SK-N-SH (cell line): ENCODE data around the gene DCUN1D2. TPM values are rescaled to one million over a fixed set of nuclear protein-coding genes. Genes with fewer than 3 reads are reported as not detected.

Source experiments
- CTCF ChIA-PET: fragments of 300-600, 350-600 bp; formaldehyde crosslinking; extraction: SDS; loops from one replicate; lab custom pipeline; 2021; lab: Yijun Ruan, JAX
- POLR2A ChIA-PET: fragments of 350-600 bp; sonication (Branson Sonifier 250); formaldehyde crosslinking; extraction: SDS; loops from one replicate; lab custom pipeline; 2020; ENCODE audit warnings: antibody characterized with exemption, inconsistent platforms; lab: Yijun Ruan, JAX
- DNase-seq: peaks from one replicate; pipeline ENCODE4 v3.0.0; 2012
- H2AFZ ChIP-seq: fragments of 200-600 bp; sonication (generic); 2 replicates; pipeline ENCODE4 v1.8.1; 2016; ENCODE audit warnings: antibody characterized with exemption, mild to moderate bottlenecking, low read depth
- H3F3A ChIP-seq: fragments of 200-600 bp; sonication (generic); replicated peaks from 2 replicates; pipeline ENCODE3; 2016; ENCODE audit warnings: antibody characterized with exemption, mild to moderate bottlenecking; ENCODE audit not compliant: insufficient read depth
- H3K27ac ChIP-seq, 2 experiments: fragments of 200-500 bp in 1 of 2; fragments of 200-600 bp in 1 of 2; sonication (Bioruptor generic) in 1 of 2; sonication (generic), shearing (Covaris generic) in 1 of 2; 2 replicates each; pipeline versions ENCODE4 v1.5.1 to v1.6.1; 2014 to 2016; ENCODE audit warnings: low read depth in 2 of 2, inconsistent platforms in 1 of 2, low read length in 1 of 2, mild to moderate bottlenecking in 1 of 2, mixed read lengths in 1 of 2
- H3K27me3 ChIP-seq: fragments of 200-600 bp; sonication (generic), shearing (Covaris generic); 2 replicates; pipeline ENCODE4 v1.6.1; 2016; ENCODE audit warnings: mixed run types; ENCODE audit not compliant: insufficient read depth
- H3K36me3 ChIP-seq, 2 experiments: fragments of 200-500 bp in 1 of 2; fragments of 200-600 bp in 1 of 2; sonication (Bioruptor generic) in 1 of 2; sonication (generic) in 1 of 2; replicated peaks in 1 of 2; 2 replicates each; pipeline versions ENCODE3 to v1.5.1; 2014 to 2016; ENCODE audit warnings: low read length in 1 of 2, mild to moderate bottlenecking in 1 of 2; ENCODE audit not compliant: insufficient read depth in 2 of 2, control insufficient read depth in 1 of 2
- H3K4me1 ChIP-seq, 2 experiments: fragments of 200-500 bp in 1 of 2; fragments of 200-600 bp in 1 of 2; sonication (Bioruptor generic) in 1 of 2; sonication (generic), shearing (Covaris generic) in 1 of 2; 2 replicates each; pipeline versions ENCODE4 v1.5.1 to v1.6.1; 2014 to 2016; ENCODE audit warnings: low read depth in 1 of 2, low read length in 1 of 2, mixed run types in 1 of 2; ENCODE audit not compliant: insufficient read depth in 2 of 2, control insufficient read depth in 1 of 2
- H3K4me2 ChIP-seq: fragments of 200-600 bp; sonication (generic), shearing (Covaris generic); 2 replicates; pipeline ENCODE4 v1.6.1; 2017; ENCODE audit warnings: mixed run types
- H3K4me3 ChIP-seq, 2 experiments: fragments of 200-500 bp in 1 of 2; fragments of 200-600 bp in 1 of 2; sonication (Bioruptor generic) in 1 of 2; sonication (generic), shearing (Covaris generic) in 1 of 2; 2 replicates each; pipeline versions ENCODE4 v1.5.1 to v1.8.1; 2014 to 2016; ENCODE audit warnings: low read depth in 2 of 2, inconsistent platforms in 1 of 2, low read length in 1 of 2, mild to moderate bottlenecking in 1 of 2, mixed read lengths in 1 of 2, moderate library complexity in 1 of 2
- H3K79me2 ChIP-seq: fragments of 200-600 bp; sonication (generic); 2 replicates; pipeline ENCODE4 v1.8.1; 2017; ENCODE audit warnings: mild to moderate bottlenecking; ENCODE audit not compliant: insufficient read depth
- H3K9ac ChIP-seq: fragments of 200-600 bp; sonication (generic); 2 replicates; pipeline ENCODE4 v1.6.1; 2017; ENCODE audit warnings: mixed run types
- H3K9me2 ChIP-seq: fragments of 200-600 bp; sonication (generic); 2 replicates; pipeline ENCODE4 v1.6.1; 2017; ENCODE audit warnings: mixed run types
- H3K9me3 ChIP-seq: fragments of 200-600 bp; sonication (generic); 2 replicates; pipeline ENCODE4 v1.6.1; 2017; ENCODE audit warnings: mixed run types, mild to moderate bottlenecking, moderate library complexity
- H4K20me1 ChIP-seq: fragments of 200-600 bp; sonication (generic); 2 replicates; pipeline ENCODE4 v1.6.1; 2017; ENCODE audit warnings: mild to moderate bottlenecking, mixed run types; ENCODE audit not compliant: insufficient read depth
- ELF1 ChIP-seq: IDR thresholded peaks from 2 replicates; pipeline ENCODE4 v1.4.0; 2012
- FOXJ3 ChIP-seq: sonication (generic); formaldehyde crosslinking; IDR thresholded peaks from 2 replicates; pipeline ENCODE4 v1.5.1; 2020; ENCODE audit warnings: mild to moderate bottlenecking, missing genetic modification reagents
- MEF2A ChIP-seq: IDR thresholded peaks from 2 replicates; pipeline ENCODE4 v1.4.0; 2012; ENCODE audit warnings: low read depth, borderline replicate concordance
- MXI1 ChIP-seq: IDR thresholded peaks from 2 replicates; pipeline ENCODE4 v1.6.1; 2012; ENCODE audit warnings: mild to moderate bottlenecking, low read depth, low read length, improper control_type of control experiment
- NFIC ChIP-seq: IDR thresholded peaks from 2 replicates; pipeline ENCODE4 v1.4.0; 2012; ENCODE audit warnings: borderline replicate concordance
- NRF1 ChIP-seq: IDR thresholded peaks from 2 replicates; pipeline ENCODE4 v1.6.1; 2012; ENCODE audit warnings: low read depth, mild to moderate bottlenecking, low read length
- POLR2AphosphoS5 ChIP-seq: IDR thresholded peaks from 2 replicates; pipeline ENCODE4 v1.6.1; 2012; ENCODE audit warnings: low read depth, low read length
- RAD21 ChIP-seq: IDR thresholded peaks from 2 replicates; pipeline ENCODE4 v1.6.1; 2012; ENCODE audit warnings: mild to moderate bottlenecking, low read length
- RCOR1 ChIP-seq: fragments of 150-350 bp; IDR thresholded peaks from 2 replicates; pipeline ENCODE4 v1.6.1; 2017; ENCODE audit warnings: antibody characterized with exemption, low read length
- SMC3 ChIP-seq: IDR thresholded peaks from 2 replicates; pipeline ENCODE4 v1.6.1; 2012; ENCODE audit warnings: low read depth, low read length, improper control_type of control experiment
- TCF12 ChIP-seq: IDR thresholded peaks from 2 replicates; pipeline ENCODE4 v1.4.0; 2012
- TEAD4 ChIP-seq: IDR thresholded peaks from 2 replicates; pipeline ENCODE4 v1.4.0; 2012; ENCODE audit warnings: mild to moderate bottlenecking, borderline replicate concordance; ENCODE audit not compliant: insufficient read depth
- YY1 ChIP-seq: IDR thresholded peaks from 2 replicates; pipeline ENCODE4 v1.4.0; 2012; ENCODE audit warnings: low read depth, mild to moderate bottlenecking
- ZBTB33 ChIP-seq: IDR thresholded peaks from 2 replicates; pipeline ENCODE4 v1.4.0; 2012; ENCODE audit warnings: low read depth, borderline replicate concordance
- WGBS: methylation state at CpG from one replicate; pipeline ENCODE4 v1.1.6; 2017; ENCODE audit warnings: low lambda C conversion rate; 5-methylcytosine and 5-hydroxymethylcytosine counted together
- polyA plus RNA-seq, 3 experiments: library from polyadenylated mRNA; depleted of rRNA; stranded (reverse); fragments of >200 nt; gene quantifications; 2 replicates each; pipeline ENCODE4 v1.2.3, GENCODE V29; 2012
- TF ChIP-seq, protein P1 (sequence below): IDR thresholded peaks from 2 replicates; pipeline ENCODE4 v1.6.1; 2012; ENCODE audit warnings: mild to moderate bottlenecking, low read depth, low read length, moderate library complexity

The DCUN1D2 gene
- polyA plus RNA-seq, 1 of the 3 experiments (the other 2 are of a cell fraction) = 11.0 TPM

GRCh38 chr13:113513761-113514160, 23.2 kb upstream of the DCUN1D2 start:
- peaks cover 5% of the 10 kb centered on the region for H3F3A ChIP-seq
- H3K4me1 ChIP-seq = no peaks in the 10 kb centered on the region
- ChIA-PET CTCF (no interaction called here), POLR2A (no interaction called here)
- H4K20me1 ChIP-seq = no peaks in the 10 kb centered on the region
- no peak overlapping the region for H2AFZ ChIP-seq
- H3K27me3 ChIP-seq = no peaks in the 10 kb centered on the region
- H3K79me2 ChIP-seq = peaks cover 7% of the 10 kb centered on the region
- no peak overlapping the region for H3K4me3 ChIP-seq
- no peak overlapping the region for H3K9ac ChIP-seq
- no peaks in the 10 kb centered on the region for H3K9me2 ChIP-seq
- H3K27ac ChIP-seq = no peak overlapping the region
- WGBS = 90% methylated on average over 8 of the region's 8 CpGs
- H3K9me3 ChIP-seq = no peaks in the 10 kb centered on the region
- no peak for DNase-seq
- TF ChIP-seq NFIC (no peak), MEF2A (no peak), RAD21 (no peak)
- H3K4me2 ChIP-seq = no peak overlapping the region
- peaks cover 45% of the 10 kb centered on the region in 2 experiments for H3K36me3 ChIP-seq

GRCh38 chr13:113511361-113511760, 20.9 kb upstream of the DCUN1D2 start:
- H3K9ac ChIP-seq = no peak overlapping the region
- H3K27me3 ChIP-seq = no peaks in the 10 kb centered on the region
- peaks cover 50 to 60% of the 10 kb centered on the region in 2 experiments for H3K36me3 ChIP-seq
- H3K4me3 ChIP-seq = no peak overlapping the region
- peaks cover 9% of the 10 kb centered on the region; the same call in 1 of the 2 replicates for H4K20me1 ChIP-seq
- CTCF ChIA-PET = no interaction called here
- no peaks in the 10 kb centered on the region for H3K9me3 ChIP-seq
- peaks cover 26% of the 10 kb centered on the region for H3K79me2 ChIP-seq
- H3K27ac ChIP-seq = no peak overlapping the region
- H3K9me2 ChIP-seq = no peaks in the 10 kb centered on the region
- peaks cover 5% of the 10 kb centered on the region for H3F3A ChIP-seq
- no peaks in the 10 kb centered on the region for H3K4me1 ChIP-seq
- no peak for DNase-seq
- no peak overlapping the region for H3K4me2 ChIP-seq
- H2AFZ ChIP-seq = no peak overlapping the region
- WGBS = 93% methylated on average over 13 of the region's 15 CpGs
- POLR2A ChIA-PET = no interaction called here
- TF ChIP-seq ELF1 (no peak), TEAD4 (no peak), SMC3 (no peak), ZBTB33 (no peak), POLR2AphosphoS5 (no peak), RAD21 (no peak), MXI1 (no peak), YY1 (no peak), TCF12 (no peak), NRF1 (no peak)
- TF ChIP-seq, all 33 proteins: peak for 0

DNA sequence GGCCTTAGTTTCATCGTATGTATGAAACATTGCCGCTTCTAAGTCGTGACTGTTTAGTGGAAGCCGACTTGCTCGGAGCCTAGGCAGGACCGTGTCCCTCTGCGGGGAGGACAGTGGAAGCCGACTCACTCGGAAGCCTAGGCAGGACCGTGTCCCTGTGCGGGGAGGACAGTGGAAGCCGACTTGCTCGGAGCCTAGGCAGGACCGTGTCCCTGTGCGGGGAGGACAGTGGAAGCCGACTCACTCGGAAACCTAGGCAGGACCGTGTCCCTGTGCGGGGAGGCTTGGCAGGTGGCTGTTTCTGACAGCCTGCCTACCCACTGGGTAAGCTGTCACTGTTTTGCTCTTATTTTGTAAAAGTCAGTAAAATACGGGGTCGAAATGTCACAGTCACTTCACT, 20.4 kb upstream of the DCUN1D2 start:
- H3K79me2 ChIP-seq = peaks cover 26% of the 10 kb centered on the region
- no peak overlapping the region for H2AFZ ChIP-seq
- no peaks in the 10 kb centered on the region for H3K27me3 ChIP-seq
- H3K9me2 ChIP-seq = no peaks in the 10 kb centered on the region
- DNase-seq = no peak
- no peak overlapping the region for H3K4me3 ChIP-seq
- no peak overlapping the region for H3K9ac ChIP-seq
- H3K36me3 ChIP-seq = peaks cover 47 to 61% of the 10 kb centered on the region in 2 experiments
- no peaks in the 10 kb centered on the region for H3K4me1 ChIP-seq
- no peaks in the 10 kb centered on the region for H3K9me3 ChIP-seq
- 84% methylated on average over 18 of the region's 21 CpGs for WGBS
- H4K20me1 ChIP-seq = peaks cover 9% of the 10 kb centered on the region; the same call in 1 of the 2 replicates
- TF ChIP-seq NFIC = no peak
- no peak for TF ChIP-seq RCOR1
- TF ChIP-seq, protein P1, sequence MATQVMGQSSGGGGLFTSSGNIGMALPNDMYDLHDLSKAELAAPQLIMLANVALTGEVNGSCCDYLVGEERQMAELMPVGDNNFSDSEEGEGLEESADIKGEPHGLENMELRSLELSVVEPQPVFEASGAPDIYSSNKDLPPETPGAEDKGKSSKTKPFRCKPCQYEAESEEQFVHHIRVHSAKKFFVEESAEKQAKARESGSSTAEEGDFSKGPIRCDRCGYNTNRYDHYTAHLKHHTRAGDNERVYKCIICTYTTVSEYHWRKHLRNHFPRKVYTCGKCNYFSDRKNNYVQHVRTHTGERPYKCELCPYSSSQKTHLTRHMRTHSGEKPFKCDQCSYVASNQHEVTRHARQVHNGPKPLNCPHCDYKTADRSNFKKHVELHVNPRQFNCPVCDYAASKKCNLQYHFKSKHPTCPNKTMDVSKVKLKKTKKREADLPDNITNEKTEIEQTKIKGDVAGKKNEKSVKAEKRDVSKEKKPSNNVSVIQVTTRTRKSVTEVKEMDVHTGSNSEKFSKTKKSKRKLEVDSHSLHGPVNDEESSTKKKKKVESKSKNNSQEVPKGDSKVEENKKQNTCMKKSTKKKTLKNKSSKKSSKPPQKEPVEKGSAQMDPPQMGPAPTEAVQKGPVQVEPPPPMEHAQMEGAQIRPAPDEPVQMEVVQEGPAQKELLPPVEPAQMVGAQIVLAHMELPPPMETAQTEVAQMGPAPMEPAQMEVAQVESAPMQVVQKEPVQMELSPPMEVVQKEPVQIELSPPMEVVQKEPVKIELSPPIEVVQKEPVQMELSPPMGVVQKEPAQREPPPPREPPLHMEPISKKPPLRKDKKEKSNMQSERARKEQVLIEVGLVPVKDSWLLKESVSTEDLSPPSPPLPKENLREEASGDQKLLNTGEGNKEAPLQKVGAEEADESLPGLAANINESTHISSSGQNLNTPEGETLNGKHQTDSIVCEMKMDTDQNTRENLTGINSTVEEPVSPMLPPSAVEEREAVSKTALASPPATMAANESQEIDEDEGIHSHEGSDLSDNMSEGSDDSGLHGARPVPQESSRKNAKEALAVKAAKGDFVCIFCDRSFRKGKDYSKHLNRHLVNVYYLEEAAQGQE = no peak
- no peak for TF ChIP-seq FOXJ3 (CRISPR knock-in tag)
- ChIA-PET CTCF (no interaction called here), POLR2A (no interaction called here)
- peaks cover 5% of the 10 kb centered on the region for H3F3A ChIP-seq
- H3K27ac ChIP-seq = no peak overlapping the region
- no peak overlapping the region for H3K4me2 ChIP-seq
